Spinal cord (tissue), 10 donors: ENCODE results near the gene EN2. TPM values are rescaled to one million over a fixed set of nuclear protein-coding genes. Genes with fewer than 3 reads are reported as not detected.

Experiments
- DNase-seq, 6 donors: peaks; one replicate each; pipeline versions ENCODE4 v3.0.0 to v3.0.0-alpha.2; 2013 to 2015; ENCODE audit warnings: low spot score in 6 of 6, low read depth in 4 of 6
- H3K27ac ChIP-seq: one replicate; pipeline ENCODE4 v1.5.1; 2013; ENCODE audit warnings: low read depth, low read length, control low read depth
- H3K27me3 ChIP-seq: one replicate; pipeline ENCODE4 v1.6.1; 2013; ENCODE audit warnings: low read length; ENCODE audit not compliant: control insufficient read depth, insufficient read depth
- H3K36me3 ChIP-seq: one replicate; pipeline ENCODE4 v1.6.1; 2013; ENCODE audit warnings: low read length; ENCODE audit not compliant: control insufficient read depth, insufficient read depth
- H3K4me1 ChIP-seq: one replicate; pipeline ENCODE4 v1.6.1; 2013; ENCODE audit warnings: low read length; ENCODE audit not compliant: control insufficient read depth, insufficient read depth
- H3K4me3 ChIP-seq: one replicate; pipeline ENCODE4 v1.5.1; 2013; ENCODE audit warnings: low read depth, low read length, control low read depth
- H3K9me3 ChIP-seq: one replicate; pipeline ENCODE4 v1.6.1; 2013; ENCODE audit warnings: low read length; ENCODE audit not compliant: control insufficient read depth, insufficient read depth
- WGBS: methylation state at CpG from one replicate; pipeline ENCODE4 v1.1.5; 2013; ENCODE audit warnings: missing lambda C conversion rate; ENCODE audit not compliant: insufficient coverage; 5-methylcytosine and 5-hydroxymethylcytosine counted together
- polyA plus RNA-seq, 2 donors: library from polyadenylated mRNA; unstranded; fragments of 120-200 nt; gene quantifications; one replicate each; pipeline ENCODE4 v1.2.1, GENCODE V29; 2013; ENCODE audit not compliant: insufficient read length in 2 of 2
- total RNA-seq, 2 donors: library from RNA; depleted of rRNA in 1 of 2; stranded (reverse); fragments of 120-200 nt in 1 of 2; fragments of >200 nt in 1 of 2; gene quantifications; one replicate each; pipeline versions ENCODE4 v1.2.3 to v1.2.4, GENCODE V29; 2013 to 2014
- donor health status: healthy.

Gene EN2
- total and polyA plus RNA-seq, 4 donors = 0.06 to 0.72 (median 0.22) TPM; not detected in 1

GRCh38 chr7:155481764-155482163 lies 23.8 kb downstream of the EN2 start:
- WGBS = 90% methylated on average over 10 of the region's 11 CpGs
- Histone ChIP-seq H3K36me3 (no peaks in the 10 kb centered on the region), H3K4me3 (no peak overlapping the region), H3K27ac (no peak overlapping the region), H3K4me1 (peaks cover 8% of the 10 kb centered on the region), H3K9me3 (no peaks in the 10 kb centered on the region), H3K27me3 (peaks cover 13% of the 10 kb centered on the region)
- DNase-seq = no peak

GRCh38 chr7:155482511-155483183 lies 24.7 kb downstream of the EN2 start:
- WGBS = 82% methylated on average over 13 of the region's 17 CpGs

DNA sequence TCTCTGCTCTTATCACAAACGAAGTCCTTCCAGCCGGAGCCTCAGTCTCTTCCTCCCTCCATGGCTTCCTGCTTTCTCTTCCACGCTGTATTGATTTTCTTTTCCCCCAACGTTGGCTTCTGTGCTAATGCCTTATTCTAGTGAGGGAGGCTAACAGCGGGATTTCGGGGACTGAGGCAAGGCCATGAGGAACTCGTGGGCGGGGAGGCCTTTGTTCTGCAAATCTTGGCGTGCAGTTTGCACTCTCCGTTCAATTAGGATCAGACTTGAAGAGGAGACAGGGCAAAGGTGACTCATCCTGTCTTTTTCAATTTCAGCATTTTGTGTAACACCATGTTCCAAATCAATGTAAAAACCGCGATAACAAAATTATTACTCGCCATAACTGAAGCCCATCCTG lies 25.3 kb downstream of the EN2 start:
- Histone ChIP-seq H3K4me3 (no peak overlapping the region), H3K27me3 (peaks cover 8% of the 10 kb centered on the region), H3K9me3 (no peaks in the 10 kb centered on the region), H3K36me3 (no peaks in the 10 kb centered on the region), H3K27ac (no peak overlapping the region), H3K4me1 (peaks cover 8% of the 10 kb centered on the region)
- no peak for DNase-seq
- 41% methylated on average over 8 of the region's 13 CpGs for WGBS

More at GRCh38 chr7:155482511-155483183, 24.7 kb downstream of the EN2 start:
- DNase-seq = no peak
- Histone ChIP-seq H3K4me3 (no peak overlapping the region), H3K4me1 (peaks cover 8% of the 10 kb centered on the region), H3K27ac (no peak overlapping the region), H3K9me3 (no peaks in the 10 kb centered on the region), H3K36me3 (no peaks in the 10 kb centered on the region), H3K27me3 (peaks cover 8% of the 10 kb centered on the region)

DNA sequence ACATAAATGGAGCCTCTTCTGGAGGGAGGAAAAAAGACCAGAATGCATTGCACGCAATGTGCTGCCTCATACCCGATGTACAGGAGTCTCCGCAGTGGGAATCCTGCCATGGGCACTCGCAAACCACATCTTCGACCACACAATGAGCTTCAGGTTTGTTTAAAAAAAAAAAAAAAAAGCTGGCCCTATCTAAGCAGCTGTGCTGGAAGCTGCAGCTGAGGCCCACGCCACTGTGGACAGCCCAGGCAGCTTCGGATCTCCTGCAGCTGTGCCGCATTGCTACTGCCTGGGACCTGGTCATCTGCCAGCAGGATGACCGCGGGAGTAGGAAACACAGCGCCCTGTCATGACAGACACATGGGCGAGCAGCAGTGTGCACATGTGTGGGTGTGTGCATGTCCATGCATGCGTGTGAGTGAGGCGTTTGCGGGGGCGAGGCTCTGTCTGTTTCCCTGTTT lies 26.0 kb downstream of the EN2 start:
- 52% methylated on average over 15 of the region's 16 CpGs for WGBS
- peaks cover 8% of the 10 kb centered on the region for H3K27me3 ChIP-seq
- H3K9me3 ChIP-seq = no peaks in the 10 kb centered on the region
- peaks cover 8% of the 10 kb centered on the region for H3K4me1 ChIP-seq
- no peak overlapping the region for H3K27ac ChIP-seq
- no peaks in the 10 kb centered on the region for H3K36me3 ChIP-seq
- DNase-seq = no peak
- H3K4me3 ChIP-seq = no peak overlapping the region

- Histone ChIP-seq H3K27ac (no peak overlapping the region), H3K9me3 (no peaks in the 10 kb centered on the region), H3K27me3 (peaks cover 12% of the 10 kb centered on the region), H3K36me3 (no peaks in the 10 kb centered on the region), H3K4me3 (no peak overlapping the region), H3K4me1 (peaks cover 8% of the 10 kb centered on the region)
- 80% methylated on average over 21 of the region's 23 CpGs for WGBS
- no peak for DNase-seq
Observed at GRCh38 chr7:155484483-155485399, 26.8 kb downstream of the EN2 start.

DNA sequence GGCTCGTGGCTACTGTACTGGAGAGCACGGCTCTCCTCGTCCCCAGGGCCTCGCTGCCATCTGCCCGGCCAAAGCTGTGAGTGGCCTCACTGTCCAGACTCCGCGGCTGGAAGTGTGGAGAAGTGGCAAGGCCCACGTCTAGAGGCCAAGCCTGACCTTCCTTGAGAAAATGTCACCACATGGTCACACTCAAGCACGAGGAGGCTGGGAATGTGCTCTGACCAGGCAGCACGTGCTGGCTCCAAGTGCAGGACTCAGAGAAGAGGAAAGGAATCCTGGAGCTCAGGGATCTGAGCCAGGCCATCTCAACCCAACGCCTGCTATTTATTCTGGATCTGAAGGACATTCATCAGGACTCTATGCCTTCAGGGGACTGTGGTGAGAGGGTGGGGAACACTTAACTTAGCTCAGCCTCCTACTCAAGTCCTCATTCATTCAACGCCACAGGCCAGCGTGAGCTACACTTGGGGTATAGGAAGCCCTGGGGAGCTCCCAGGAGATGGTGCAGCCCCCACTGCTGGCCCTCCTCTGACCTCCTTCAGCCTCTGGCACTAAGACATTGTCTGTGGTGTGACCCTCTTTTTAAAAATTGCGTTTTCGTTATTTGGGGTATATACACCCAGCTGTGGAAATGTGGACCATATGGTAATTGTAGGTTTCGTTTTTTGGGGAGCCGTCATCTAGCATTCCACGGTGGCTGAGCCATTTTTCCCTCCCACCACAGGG lies 29.0 kb downstream of the EN2 start:
- peaks cover 29% of the 10 kb centered on the region for H3K4me1 ChIP-seq
- DNase-seq = no peak
- H3K36me3 ChIP-seq = no peaks in the 10 kb centered on the region
- WGBS = 91% methylated on average over 12 of the region's 18 CpGs
- no peaks in the 10 kb centered on the region for H3K9me3 ChIP-seq
- H3K27ac ChIP-seq = no peak overlapping the region
- H3K4me3 ChIP-seq = no peak overlapping the region
- peaks cover 30% of the 10 kb centered on the region for H3K27me3 ChIP-seq

DNA sequence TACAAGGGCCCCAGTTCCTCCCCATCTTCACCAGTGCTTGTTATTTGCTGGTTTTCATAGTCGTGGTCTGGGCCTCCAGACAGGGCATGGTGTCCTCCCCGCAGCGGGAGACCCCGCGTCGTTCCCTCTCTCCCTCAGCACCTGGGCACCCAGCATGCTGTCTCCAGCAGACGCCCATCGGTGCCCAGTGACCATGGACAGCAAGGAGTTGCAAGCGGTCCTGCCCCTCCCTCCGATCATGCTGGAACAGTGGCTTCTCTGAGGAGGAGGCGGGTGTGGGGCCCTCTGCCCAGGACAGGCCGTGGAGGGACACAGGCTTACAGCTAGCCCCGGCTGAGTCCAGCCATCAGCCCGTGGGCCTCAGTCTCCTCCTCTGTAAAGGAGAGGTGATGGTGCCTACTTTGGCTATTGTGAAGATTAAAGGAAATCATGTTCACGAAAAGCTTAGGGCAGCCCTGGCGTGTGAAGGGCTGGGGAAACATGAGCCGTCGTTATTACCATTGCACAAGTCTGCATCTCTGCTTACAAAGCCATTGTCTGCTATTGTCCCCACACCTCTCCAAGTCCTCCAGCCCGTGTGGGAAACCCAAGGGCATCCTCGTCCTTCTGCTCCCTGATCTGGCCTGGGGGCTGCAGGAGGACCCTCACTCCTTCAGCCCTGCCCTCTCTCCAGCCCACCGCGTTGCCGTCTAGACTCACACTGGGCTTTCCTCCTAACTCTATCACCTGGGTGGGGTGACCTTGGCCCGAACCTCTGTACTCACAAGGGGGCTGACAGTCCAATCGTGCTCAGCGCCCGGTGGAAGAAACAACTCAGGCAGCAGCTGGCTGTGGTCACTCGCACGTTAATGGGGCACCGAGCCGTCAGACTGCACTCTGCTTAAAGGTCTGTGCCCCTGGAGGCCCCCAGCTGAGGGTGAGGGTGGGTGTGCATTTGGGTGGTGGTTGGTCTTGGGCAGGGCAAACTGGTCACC lies 29.9 kb downstream of the EN2 start:
- WGBS = 84% methylated on average over 28 of the region's 31 CpGs

DNA sequence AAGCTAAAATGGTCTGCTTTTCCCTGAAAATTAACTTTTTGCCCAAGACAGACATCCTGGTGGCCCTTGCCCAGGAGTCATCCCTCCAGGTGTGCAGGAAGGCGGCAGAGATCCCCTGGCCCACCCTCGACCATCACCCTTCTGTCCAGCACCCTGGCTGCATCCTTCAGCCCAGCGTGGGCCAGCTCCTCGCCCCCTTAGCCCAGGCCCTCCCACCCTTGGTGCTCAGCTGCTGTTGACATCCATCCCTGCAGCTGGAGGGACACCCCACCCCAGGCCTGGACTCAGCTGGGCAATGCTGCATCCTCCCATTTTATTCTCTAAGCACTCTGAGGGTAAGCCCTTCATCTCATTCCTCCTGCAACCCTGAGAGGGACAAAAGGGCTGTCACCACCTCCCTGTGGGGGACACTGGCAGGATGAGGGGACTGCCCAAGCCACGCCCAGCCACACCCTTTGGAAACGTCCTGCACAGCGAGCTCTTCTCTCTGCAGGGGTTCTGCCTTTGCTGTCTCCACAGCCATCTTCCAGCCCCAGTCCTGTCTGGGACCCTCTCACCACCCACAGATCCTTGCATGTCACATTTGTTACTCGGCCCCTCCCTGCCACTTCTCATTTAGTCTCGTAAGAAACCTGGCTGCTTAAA lies 30.7 kb downstream of the EN2 start:
- no peak for DNase-seq
- Histone ChIP-seq H3K4me3 (no peak overlapping the region), H3K27ac (no peak overlapping the region), H3K36me3 (no peaks in the 10 kb centered on the region), H3K9me3 (no peaks in the 10 kb centered on the region), H3K27me3 (peaks cover 25% of the 10 kb centered on the region), H3K4me1 (peaks cover 29% of the 10 kb centered on the region)
- WGBS = 75% methylated on average over 9 of the region's 9 CpGs

More for the DNA sequence above, 29.9 kb downstream of the EN2 start:
- H3K27me3 ChIP-seq = peaks cover 30% of the 10 kb centered on the region
- no peak overlapping the region for H3K4me3 ChIP-seq
- no peaks in the 10 kb centered on the region for H3K9me3 ChIP-seq
- peaks cover 29% of the 10 kb centered on the region for H3K4me1 ChIP-seq
- no peak overlapping the region for H3K27ac ChIP-seq
- H3K36me3 ChIP-seq = no peaks in the 10 kb centered on the region
- no peak for DNase-seq
